HFFc6 (cell line): ENCODE results near the gene KIF25. TPM values are rescaled to one million over a fixed set of nuclear protein-coding genes. Genes with fewer than 3 reads are reported as not detected.

Experiments used
- DNase-seq: peaks from one replicate; pipeline ENCODE4 v3.0.0-alpha.2; 2018
- H3K27ac Mint-ChIP-seq: 2 replicates; pipeline ENCODE4 v1.8.0; 2020; ENCODE audit warnings: mild to moderate bottlenecking, mixed read lengths
- H3K27me3 Mint-ChIP-seq: 2 replicates; pipeline ENCODE4 v1.8.0; 2021; ENCODE audit warnings: mild to moderate bottlenecking, moderate library complexity, mixed read lengths; ENCODE audit not compliant: insufficient read depth
- H3K36me3 Mint-ChIP-seq: 2 replicates; pipeline ENCODE4 v1.8.0; 2021; ENCODE audit warnings: low read depth, mixed read lengths
- H3K4me1 Mint-ChIP-seq: 2 replicates; pipeline ENCODE4 v1.8.0; 2020; ENCODE audit warnings: low read depth, mixed read lengths
- H3K4me3 Mint-ChIP-seq: 2 replicates; pipeline ENCODE4 v1.8.0; 2020; ENCODE audit warnings: mild to moderate bottlenecking, moderate library complexity, mixed read lengths
- H3K9me3 Mint-ChIP-seq: 2 replicates; pipeline ENCODE4 v1.8.0; 2020; ENCODE audit warnings: mild to moderate bottlenecking, mixed read lengths
- total RNA-seq, 6 experiments: library from RNA; stranded (reverse); fragmentation: NEBNext Ultra II Directional; extraction: Animal tissue kit (Norgen Biotek cat#: 25700); gene quantifications; 2 replicates in 1 of 6; 3 replicates in 5 of 6; pipeline ENCODE4 v1.2.3, GENCODE V29; 2021
- TF ChIP-seq, protein P1 (sequence below): fragments of 200-600 bp; sonication (generic); IDR thresholded peaks from 2 replicates; pipeline ENCODE4 v1.5.0; 2021; ENCODE audit warnings: antibody characterized with exemption, mild to moderate bottlenecking

KIF25 gene
- total RNA-seq, 6 experiments from 2014 or later = not detected

DNA sequence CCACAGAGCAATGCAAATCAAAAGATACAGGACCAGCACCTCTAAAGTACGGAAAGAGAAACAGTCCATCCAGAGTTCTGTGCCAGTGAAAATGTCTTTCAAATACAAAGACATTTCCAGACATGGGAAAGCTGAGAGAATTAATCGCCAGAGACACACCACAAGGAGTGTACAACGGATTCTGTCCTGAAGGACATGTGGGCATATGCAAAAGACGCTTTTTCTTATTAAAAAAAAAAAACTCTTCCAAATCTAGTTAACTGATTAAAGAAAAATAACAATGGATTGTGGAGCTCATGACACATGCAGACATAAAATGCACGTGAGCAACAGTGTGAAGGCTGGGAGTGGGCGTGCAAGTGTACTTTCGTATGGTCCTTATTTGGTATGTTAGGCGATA lies 22.8 kb downstream of the KIF25 start:
- Mint-ChIP-seq H3K27me3 (peaks cover 47% of the 10 kb centered on the region), H3K4me1 (peaks cover 16% of the 10 kb centered on the region), H3K4me3 (no peak overlapping the region), H3K27ac (no peak overlapping the region), H3K36me3 (peaks cover 22% of the 10 kb centered on the region), H3K9me3 (peaks cover 22% of the 10 kb centered on the region)
- DNase-seq = no peak
- TF ChIP-seq, protein P1, sequence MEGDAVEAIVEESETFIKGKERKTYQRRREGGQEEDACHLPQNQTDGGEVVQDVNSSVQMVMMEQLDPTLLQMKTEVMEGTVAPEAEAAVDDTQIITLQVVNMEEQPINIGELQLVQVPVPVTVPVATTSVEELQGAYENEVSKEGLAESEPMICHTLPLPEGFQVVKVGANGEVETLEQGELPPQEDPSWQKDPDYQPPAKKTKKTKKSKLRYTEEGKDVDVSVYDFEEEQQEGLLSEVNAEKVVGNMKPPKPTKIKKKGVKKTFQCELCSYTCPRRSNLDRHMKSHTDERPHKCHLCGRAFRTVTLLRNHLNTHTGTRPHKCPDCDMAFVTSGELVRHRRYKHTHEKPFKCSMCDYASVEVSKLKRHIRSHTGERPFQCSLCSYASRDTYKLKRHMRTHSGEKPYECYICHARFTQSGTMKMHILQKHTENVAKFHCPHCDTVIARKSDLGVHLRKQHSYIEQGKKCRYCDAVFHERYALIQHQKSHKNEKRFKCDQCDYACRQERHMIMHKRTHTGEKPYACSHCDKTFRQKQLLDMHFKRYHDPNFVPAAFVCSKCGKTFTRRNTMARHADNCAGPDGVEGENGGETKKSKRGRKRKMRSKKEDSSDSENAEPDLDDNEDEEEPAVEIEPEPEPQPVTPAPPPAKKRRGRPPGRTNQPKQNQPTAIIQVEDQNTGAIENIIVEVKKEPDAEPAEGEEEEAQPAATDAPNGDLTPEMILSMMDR = no peak

DNA sequence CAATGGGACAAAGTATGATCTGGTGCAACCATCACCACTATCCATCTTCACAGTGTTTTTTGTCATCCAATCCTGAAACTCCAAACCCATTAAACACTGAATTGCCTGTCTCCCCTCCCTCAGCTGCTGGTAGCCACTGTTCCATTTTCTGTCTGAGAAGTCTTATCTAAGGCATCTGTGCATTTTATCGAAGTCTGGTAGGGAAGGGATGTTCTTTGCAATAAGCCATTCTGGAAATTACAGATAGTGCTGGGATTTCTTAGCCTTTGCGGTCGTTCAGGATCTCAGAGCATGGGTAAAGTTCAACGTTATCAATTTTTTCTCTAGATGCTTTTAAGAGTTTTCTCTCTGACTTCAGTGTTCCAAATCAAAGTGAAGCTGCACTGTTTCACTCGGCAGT lies 24.1 kb downstream of the KIF25 start:
- H3K36me3 Mint-ChIP-seq = peaks cover 12% of the 10 kb centered on the region; the same call in 1 of the 2 replicates
- peaks cover 34% of the 10 kb centered on the region for H3K27me3 Mint-ChIP-seq
- DNase-seq = no peak
- no peak overlapping the region for H3K27ac Mint-ChIP-seq
- H3K4me3 Mint-ChIP-seq = no peak overlapping the region
- peaks cover 16% of the 10 kb centered on the region for H3K4me1 Mint-ChIP-seq
- H3K9me3 Mint-ChIP-seq = peaks cover 9% of the 10 kb centered on the region
- TF ChIP-seq, protein P1 = no peak

DNA sequence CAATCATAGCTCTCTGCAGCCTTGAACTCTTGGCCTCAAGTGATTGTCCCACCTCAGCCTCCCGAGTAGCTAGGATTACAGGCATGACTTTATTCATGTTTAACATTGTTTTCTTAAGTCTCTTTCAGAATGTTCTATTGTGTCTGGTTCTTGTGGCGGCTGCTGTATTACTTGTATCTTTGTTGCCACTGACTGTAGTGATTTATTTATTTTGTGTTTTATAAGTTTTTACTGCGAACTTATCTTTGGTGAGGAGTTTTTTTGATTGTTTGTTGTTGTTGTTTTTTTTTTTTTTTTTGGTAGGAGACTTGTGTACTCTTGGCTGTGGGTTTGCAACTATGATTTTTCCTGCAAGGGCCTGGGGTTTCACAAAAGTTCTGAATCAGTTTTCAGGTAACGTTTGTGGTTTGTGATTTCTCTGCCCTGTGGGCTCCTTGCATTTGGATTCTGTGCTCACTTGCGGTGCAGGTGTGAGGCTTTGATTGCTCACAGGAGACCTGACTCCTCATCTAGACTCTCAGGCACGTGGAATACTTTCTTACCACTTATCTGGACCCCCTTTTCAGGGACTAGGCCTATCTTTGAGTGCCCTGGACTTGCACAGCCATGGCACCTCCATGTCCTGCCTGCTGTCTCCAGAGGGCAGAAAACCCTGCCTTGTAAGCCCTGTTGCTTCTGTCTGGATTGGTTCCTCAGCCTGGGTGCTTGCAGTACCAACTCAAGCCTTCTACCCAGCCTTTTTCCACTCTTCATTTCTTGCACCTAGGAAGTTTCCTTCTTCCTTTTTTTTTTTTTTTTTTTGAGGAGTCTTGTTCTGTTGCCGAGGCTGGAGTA lies 25.2 kb downstream of the KIF25 start:
- peaks cover 5% of the 10 kb centered on the region; the same call in 1 of the 2 replicates for H3K9me3 Mint-ChIP-seq
- DNase-seq = no peak
- peaks cover 26% of the 10 kb centered on the region for H3K27me3 Mint-ChIP-seq
- peaks cover 7% of the 10 kb centered on the region; the same call in 1 of the 2 replicates for H3K36me3 Mint-ChIP-seq
- H3K4me1 Mint-ChIP-seq = peaks cover 8% of the 10 kb centered on the region
- no peak overlapping the region for H3K27ac Mint-ChIP-seq
- H3K4me3 Mint-ChIP-seq = no peak overlapping the region
- TF ChIP-seq, protein P1 = no peak

DNA sequence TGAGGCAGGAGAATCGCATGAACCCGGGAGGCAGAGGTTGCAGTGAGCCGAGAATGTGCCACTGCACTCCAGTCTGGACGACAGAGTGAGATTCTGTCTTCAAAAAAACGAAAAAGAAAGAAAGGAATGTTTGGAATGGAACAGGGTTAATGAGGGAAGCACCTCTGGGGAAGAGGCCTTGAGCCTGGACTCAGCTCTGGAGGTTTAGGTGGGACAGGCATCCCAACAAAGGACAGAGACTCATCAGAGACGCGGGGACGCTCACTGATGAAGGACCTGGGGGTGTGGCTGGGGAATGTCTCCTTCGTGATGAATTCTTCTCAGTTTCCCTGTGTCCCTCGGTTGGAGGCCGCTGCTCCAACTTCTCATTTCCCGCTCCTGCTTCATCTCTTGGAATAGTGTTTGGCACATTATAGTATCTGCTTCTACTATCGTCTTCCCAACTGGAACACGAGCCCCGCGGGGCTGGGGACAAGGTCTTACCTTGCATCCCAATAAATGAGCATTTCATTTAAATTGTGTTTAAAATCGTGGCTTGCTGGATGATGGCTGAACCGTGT lies 27.6 kb downstream of the KIF25 start:
- H3K27me3 Mint-ChIP-seq = peaks cover 10% of the 10 kb centered on the region
- no peak overlapping the region for H3K27ac Mint-ChIP-seq
- H3K4me1 Mint-ChIP-seq = peaks cover 8% of the 10 kb centered on the region
- H3K36me3 Mint-ChIP-seq = no peaks in the 10 kb centered on the region
- DNase-seq = no peak
- TF ChIP-seq, protein P1 = no peak
- no peak overlapping the region for H3K4me3 Mint-ChIP-seq
- no peaks in the 10 kb centered on the region for H3K9me3 Mint-ChIP-seq

DNA sequence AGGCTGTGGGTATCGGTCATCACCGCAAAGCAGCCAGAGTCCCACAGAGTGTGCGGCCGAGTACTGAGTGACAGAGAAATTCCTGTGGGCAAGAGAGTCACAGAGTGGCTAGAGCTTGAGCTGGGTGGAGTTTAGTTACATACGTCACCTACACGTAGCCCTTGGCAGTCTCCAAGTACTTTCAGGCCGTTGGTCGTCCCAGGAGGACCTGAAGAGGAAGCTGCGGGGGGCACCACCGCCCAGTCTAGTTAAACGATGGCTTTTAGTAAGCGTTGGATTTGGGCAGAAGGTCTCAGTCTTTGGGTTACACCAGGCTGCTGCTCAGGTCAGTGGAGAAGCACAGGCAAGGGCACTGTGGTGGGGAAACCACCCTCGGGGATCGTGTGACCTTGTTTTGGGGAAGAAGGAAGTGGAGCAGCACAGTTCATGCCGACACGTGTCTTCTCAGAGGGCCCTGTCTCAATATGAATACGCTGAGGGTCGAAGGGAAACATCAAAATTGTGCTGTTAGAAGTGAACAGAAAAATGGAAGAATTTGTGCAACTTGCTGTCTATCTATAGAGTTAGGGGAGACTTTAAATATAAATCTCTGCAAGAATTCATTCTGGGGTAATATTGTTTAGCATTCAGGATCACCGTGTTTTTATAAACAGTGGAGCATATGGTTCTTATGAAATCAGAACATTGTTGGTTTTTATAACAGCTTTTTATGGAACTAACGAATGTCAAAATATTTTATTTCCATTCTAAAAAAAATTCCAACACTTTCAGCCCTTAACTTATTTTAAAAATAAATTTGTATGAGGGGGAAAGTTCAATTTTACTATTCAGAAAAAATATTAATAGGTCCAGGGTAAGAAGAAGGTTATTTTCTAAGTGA lies 28.6 kb downstream of the KIF25 start:
- no peaks in the 10 kb centered on the region for H3K36me3 Mint-ChIP-seq
- peaks cover 14% of the 10 kb centered on the region for H3K4me1 Mint-ChIP-seq
- no peak overlapping the region for H3K27ac Mint-ChIP-seq
- peaks cover 4% of the 10 kb centered on the region for H3K27me3 Mint-ChIP-seq
- no peak overlapping the region for H3K4me3 Mint-ChIP-seq
- TF ChIP-seq, protein P1 = no peak
- H3K9me3 Mint-ChIP-seq = no peaks in the 10 kb centered on the region
- no peak for DNase-seq
